Measurements from ENCODE around the gene ZKSCAN3.
A peak's percentile ranks its signal among the peaks of the same experiment; 100 is the strongest.

ZKSCAN3 gene

DNA sequence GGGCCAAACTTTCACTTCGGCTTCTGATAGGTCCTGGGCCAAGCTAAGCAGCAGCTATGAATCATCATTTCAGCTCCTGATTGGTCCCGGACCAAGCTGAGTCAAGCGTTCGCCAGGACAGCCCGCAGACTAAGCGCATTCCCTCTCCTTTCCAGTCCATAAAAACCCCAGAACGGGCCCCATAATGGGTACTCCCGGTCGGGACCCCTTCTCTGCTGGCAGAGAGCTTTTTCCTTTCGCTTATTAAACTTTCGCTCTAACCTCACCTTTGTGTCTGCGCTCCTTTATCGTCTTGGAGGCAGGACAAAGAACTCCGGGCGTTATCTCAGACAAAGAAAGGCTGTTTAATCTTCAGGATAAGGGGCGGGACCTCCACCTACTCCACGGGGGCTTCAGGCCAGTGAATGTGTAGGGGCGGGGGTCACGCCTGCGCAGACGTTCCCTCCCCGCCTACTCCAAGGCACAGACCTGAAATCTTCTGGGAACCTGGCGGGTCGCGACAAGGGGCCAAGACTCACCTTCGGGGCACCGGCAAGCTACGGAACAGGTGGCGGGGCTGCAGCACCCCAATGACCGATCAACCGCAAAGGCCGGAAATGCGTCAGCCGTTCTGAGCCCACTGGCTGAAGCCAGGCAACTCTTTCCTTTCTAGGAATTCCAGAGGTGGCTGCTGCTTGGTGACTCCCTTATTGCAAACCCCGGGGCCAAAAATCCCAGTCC is 14.0 kb upstream of the ZKSCAN3 start, which contains the start of gene ZSCAN31:
TSS of gene ZSCAN31 (minus strand) at position 585 of the 720 bp plus-strand sequence. CDS start 6,465 bp downstream, outside the sequence.
- TF ChIP-seq REST (IDR thresholded peaks at IDR 0.05; ENCODE audit: insufficient read depth in 1 of 2, low read depth in 2 of 2, low read length in 2 of 2), result no peak
- TF ChIP-seq POLR2AphosphoS5 (IDR thresholded peaks at IDR 0.05; ENCODE audit: low read depth, low read length), result peak; percentile 80
- TF ChIP-seq SIN3A (IDR thresholded peaks at IDR 0.05; ENCODE audit: borderline replicate concordance, insufficient read depth, low read length), result no peak
- peak; percentile 42; the same call in 1 of the 2 replicates for TF ChIP-seq TAF1 (IDR thresholded peaks at IDR 0.05; ENCODE audit: borderline replicate concordance, insufficient read depth, low read length)
- TF ChIP-seq FOXP2 (optimal IDR thresholded peaks at IDR 0.05; ENCODE audit: borderline replicate concordance, extremely low read depth, extremely low read length, insufficient read depth), result no peak

DNA sequence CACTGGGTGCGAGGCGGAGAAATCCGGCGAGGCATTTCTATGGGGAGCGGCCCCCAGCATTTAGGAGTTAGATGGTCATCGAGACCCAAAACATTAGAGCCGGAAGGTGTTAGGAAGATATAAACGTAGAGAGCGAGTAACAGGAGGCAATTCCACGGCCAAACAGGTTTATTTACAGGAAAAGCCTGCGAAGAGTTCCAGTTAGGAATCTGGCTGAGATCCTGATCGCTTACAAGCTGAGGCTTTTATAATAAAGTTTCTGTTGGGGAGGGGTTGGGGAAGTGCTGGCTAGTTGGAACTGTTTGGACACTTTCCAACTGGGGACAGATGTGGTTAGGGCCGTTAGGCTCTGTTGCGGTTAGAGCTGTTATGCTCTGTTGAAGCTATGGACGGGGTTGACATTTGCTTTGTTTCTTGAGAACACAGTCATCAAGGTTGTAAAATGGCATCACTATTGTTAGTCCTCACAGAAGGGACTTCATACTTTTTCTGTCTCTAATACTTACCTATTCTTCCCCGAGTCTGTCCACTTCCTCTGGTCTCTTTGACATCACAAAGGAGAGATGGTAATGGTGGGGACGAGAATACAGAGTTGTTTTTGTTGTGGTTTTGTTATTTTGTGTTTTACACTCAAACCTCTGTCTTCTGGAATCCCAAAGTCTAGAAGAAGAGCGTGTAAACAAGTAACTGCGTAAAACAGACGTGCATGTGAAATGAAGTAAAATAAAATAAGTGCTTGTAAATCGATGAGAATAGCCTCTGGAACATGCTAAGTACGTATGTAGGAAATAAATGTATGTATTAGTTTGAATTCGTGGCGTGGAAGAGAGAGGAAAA is 13.2 kb upstream of the ZKSCAN3 start:
- TF ChIP-seq SIN3A (IDR thresholded peaks at IDR 0.05; ENCODE audit: borderline replicate concordance, insufficient read depth, low read length), result 0 out of 2 replicates have a peak, but pooled peaks have one; percentile 11
- no peak for TF ChIP-seq REST (IDR thresholded peaks at IDR 0.05; ENCODE audit: insufficient read depth in 1 of 2, low read depth in 2 of 2, low read length in 2 of 2)

- TF ChIP-seq POLR2AphosphoS5 (IDR thresholded peaks at IDR 0.05; ENCODE audit: low read depth, low read length) (no peak), REST (IDR thresholded peaks at IDR 0.05; ENCODE audit: insufficient read depth in 1 of 2, low read depth in 2 of 2, low read length in 2 of 2) (no peak), FOXP2 (optimal IDR thresholded peaks at IDR 0.05; ENCODE audit: borderline replicate concordance, extremely low read depth, extremely low read length, insufficient read depth) (no peak), TAF1 (IDR thresholded peaks at IDR 0.05; ENCODE audit: borderline replicate concordance, insufficient read depth, low read length) (no peak), SIN3A (IDR thresholded peaks at IDR 0.05; ENCODE audit: borderline replicate concordance, insufficient read depth, low read length) (no peak)
Observed at GRCh38 chr6:28337121-28337520, 12.6 kb upstream of the ZKSCAN3 start.

DNA sequence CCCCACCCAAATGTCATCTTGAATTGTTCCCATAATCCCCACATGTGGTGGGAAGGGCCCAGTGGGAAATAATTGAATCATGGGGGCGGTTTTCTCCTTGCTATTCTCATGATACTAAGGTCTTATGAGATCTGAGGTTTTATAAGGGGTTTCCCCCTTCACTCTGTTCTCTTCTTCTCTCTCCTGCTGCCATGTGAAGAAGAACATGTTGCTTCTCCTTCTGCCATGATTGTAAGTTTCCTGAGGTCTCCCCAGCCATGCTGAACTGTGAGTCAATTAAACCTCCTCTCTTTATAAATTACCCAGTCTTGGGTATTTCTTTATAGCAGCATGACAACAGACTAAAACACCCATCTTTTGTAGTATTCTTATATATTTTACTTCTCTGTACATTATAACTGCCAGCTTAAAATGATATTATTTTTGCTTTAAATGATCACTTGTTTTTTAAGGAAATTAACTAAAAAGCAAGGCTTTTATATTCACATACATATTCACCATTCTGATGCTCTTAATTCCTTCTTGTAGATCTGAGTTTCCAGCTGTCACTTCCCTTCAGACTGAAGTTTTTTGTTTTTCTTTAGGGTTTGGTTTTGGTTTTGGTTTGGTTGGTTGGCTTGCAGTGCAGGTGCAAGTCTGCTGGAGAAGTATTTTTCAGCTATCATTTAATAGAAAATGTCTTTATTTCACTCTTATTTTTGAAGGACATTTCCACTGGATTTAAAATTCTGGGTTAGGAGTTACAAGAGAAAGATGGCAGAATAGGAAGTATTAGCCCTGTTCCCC is 9.2 kb upstream of the ZKSCAN3 start:
- TF ChIP-seq FOXP2 (optimal IDR thresholded peaks at IDR 0.05; ENCODE audit: borderline replicate concordance, extremely low read depth, extremely low read length, insufficient read depth), result no peak

DNA sequence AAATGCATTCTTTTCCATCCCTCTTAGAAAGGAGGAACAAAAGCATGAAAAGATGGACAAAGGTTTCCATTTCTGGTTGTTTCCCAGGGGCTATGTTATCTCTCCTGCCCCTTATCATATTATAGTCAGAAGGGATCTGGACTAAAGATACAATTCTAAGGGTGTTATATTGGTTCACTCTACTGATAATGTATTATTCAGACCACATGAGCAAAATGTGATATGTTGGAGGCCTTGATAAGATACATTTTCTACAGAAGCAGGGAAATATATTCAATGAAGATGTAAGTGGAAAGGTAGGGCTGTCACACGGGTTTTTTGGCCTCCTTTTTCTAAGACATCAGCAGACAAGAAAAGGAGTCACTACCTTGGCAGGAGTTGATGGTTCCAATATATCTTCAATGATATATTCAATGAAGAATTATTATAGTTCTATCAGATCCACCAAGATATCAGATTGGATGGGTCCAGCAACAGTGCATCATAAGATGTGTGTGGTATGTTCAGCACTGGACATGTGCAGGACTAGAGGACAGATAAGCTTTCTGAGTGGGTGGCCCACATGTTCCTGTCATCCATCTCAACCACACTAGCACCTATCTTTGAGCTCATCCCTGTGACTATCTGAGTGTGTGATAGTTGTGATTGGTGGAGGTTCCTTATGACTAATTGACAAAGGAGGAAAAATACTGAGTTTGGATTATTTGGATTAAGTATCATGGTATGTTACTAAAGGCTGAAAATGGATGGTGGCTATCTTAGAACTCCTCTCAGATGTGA is 5.7 kb upstream of the ZKSCAN3 start:
- no peak for TF ChIP-seq TAF1 (IDR thresholded peaks at IDR 0.05; ENCODE audit: borderline replicate concordance, insufficient read depth, low read length)
- TF ChIP-seq SIN3A (IDR thresholded peaks at IDR 0.05; ENCODE audit: borderline replicate concordance, insufficient read depth, low read length), result no peak

All from PFSK-1 (cell line).